ENCODE results near the gene DDX52. TPM values are rescaled to one million over a fixed set of nuclear protein-coding genes. Genes with fewer than 3 reads are reported as not detected.
A peak's percentile ranks its signal among the peaks of the same experiment; 100 is the strongest.
"Not testable (repeated sequence)": the region's sequence is repeated elsewhere in the genome, so short reads cannot be mapped to it uniquely, and the experiment has no call there.

DDX52 gene
- total and polyA plus RNA-seq, 5 donors, result 8.7 to 16.5 (median 15.2) TPM

- H3K27ac ChIP-seq (ENCODE audit: low read length), result no peak overlapping the region
- 89% methylated on average over 1 of the region's 1 CpG for WGBS
- no peaks in the 10 kb centered on the region for H3K4me1 ChIP-seq (ENCODE audit: control insufficient read depth, insufficient read depth, low read length)
- H3K27me3 ChIP-seq (ENCODE audit: control insufficient read depth, insufficient read depth), result no peaks in the 10 kb centered on the region
- H3K9me3 ChIP-seq (ENCODE audit: control insufficient read depth, low read length), result no peaks in the 10 kb centered on the region
- ATAC-seq (no peak), DNase-seq (no peak)
- H3K4me3 ChIP-seq (ENCODE audit: low read length), result no peak overlapping the region
- intact Hi-C loops (cut with DNase I), result no loop called here
Observed at GRCh38 chr17:37610971-37611370, 32.3 kb downstream of the DDX52 start.

DNA sequence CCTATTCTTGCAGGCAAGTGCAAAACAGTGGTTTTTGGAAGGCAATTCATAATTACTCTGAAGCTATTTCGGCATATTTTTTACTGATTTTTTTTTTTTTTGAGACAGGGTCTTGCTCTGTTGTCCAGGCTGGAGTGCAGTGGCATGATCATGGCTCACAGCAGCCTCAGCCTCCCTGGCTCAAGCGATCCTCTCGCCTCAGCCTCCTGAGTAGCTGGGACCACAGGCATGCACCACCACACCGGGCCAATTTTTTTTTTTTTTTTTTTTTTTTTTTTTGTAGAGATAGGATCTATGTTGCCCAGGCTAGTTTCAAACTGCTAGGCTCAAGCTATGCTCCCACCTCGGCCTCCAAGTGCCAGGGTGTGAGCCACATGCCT lies 33.2 kb downstream of the DDX52 start:
- H3K4me1 ChIP-seq (ENCODE audit: control insufficient read depth, insufficient read depth, low read length); intact Hi-C loops (cut with DNase I); H3K27me3 ChIP-seq (ENCODE audit: control insufficient read depth, insufficient read depth); H3K27ac ChIP-seq (ENCODE audit: low read length); H3K9me3 ChIP-seq (ENCODE audit: control insufficient read depth, low read length); ATAC-seq: not testable (repeated sequence)
- peak overlapping the region; percentile 85 for H3K4me3 ChIP-seq (ENCODE audit: low read length)
- WGBS, result 88% methylated on average over 5 of the region's 5 CpGs
- DNase-seq, result peak in 1 of 3 donors; percentile 55

GRCh38 chr17:37609170-37610040 lies 33.8 kb downstream of the DDX52 start, which contains the start of gene SYNRG:
SYNRG (minus strand) TSS chr17:37609418; CDS start chr17:37609355, 63 bp downstream.
- intact Hi-C loops (cut with DNase I), result no loop called here
- WGBS, result 2% methylated on average over 60 of the region's 60 CpGs
- Histone ChIP-seq H3K27me3 (ENCODE audit: control insufficient read depth, insufficient read depth) (no peaks in the 10 kb centered on the region), H3K4me3 (ENCODE audit: low read length) (peak within 1 kb of the TSS; percentile 85), H3K27ac (ENCODE audit: low read length) (peak within 1 kb of the TSS; percentile 66), H3K4me1 (ENCODE audit: control insufficient read depth, insufficient read depth, low read length) (peaks cover 2% of the 10 kb centered on the region), H3K9me3 (ENCODE audit: control insufficient read depth, low read length) (no peaks in the 10 kb centered on the region)
- DNase-seq (peak; percentile 98 to 99 (median 98)), ATAC-seq (peak; percentile 99)

GRCh38 chr17:37608351-37609169 lies 34.7 kb downstream of the DDX52 start:
- ATAC-seq (peak; percentile 42 to 63), DNase-seq (no peak)
- H3K27ac ChIP-seq (ENCODE audit: low read length), result peak overlapping the region; percentile 66
- H3K4me1 ChIP-seq (ENCODE audit: control insufficient read depth, insufficient read depth, low read length), result peaks cover 2% of the 10 kb centered on the region
- intact Hi-C loops (cut with DNase I), result no loop called here
- peak overlapping the region; percentile 85 for H3K4me3 ChIP-seq (ENCODE audit: low read length)
- no peaks in the 10 kb centered on the region for H3K9me3 ChIP-seq (ENCODE audit: control insufficient read depth, low read length)
- under 1% methylated on average over 26 of the region's 26 CpGs for WGBS
- no peaks in the 10 kb centered on the region for H3K27me3 ChIP-seq (ENCODE audit: control insufficient read depth, insufficient read depth)

DNA sequence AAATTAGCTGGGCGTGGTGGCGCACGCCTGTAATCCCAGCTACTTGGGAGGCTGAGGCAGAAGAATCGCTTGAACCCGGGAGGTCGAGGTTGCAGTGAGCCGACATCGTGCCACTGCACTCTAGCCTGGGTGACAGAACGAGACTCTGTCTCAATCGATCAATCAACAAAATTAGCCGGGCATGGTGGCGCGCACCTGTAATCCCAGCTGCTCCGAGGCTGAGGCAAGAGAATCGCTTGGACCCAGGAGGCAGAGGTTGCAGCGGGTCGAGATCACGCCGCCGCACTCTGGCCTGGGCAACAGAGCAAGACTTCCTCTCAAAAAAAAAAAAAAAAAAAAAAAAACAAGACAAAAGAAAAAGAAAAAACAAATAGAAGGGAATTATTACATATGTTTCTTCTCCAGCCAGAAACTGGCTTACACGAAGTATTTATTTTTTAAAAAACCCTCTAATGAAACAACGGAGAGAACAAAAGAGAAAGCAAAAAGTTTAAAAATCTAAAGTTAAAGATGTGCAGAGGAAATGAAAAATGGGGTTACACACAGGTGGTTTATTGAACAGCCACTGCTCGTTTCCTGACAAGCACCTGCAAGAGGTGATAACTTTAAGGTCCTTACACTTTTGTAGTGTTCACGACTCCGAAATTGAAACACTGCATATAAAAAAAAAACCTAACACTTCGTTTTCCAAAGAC lies 35.5 kb downstream of the DDX52 start:
- no peak overlapping the region for H3K27ac ChIP-seq (ENCODE audit: low read length)
- peak overlapping the region; percentile 85 for H3K4me3 ChIP-seq (ENCODE audit: low read length)
- DNase-seq, result peak in 2 of 3 donors; percentile 49 to 57
- no peaks in the 10 kb centered on the region for H3K27me3 ChIP-seq (ENCODE audit: control insufficient read depth, insufficient read depth)
- no peaks in the 10 kb centered on the region for H3K9me3 ChIP-seq (ENCODE audit: control insufficient read depth, low read length)
- intact Hi-C loops (cut with DNase I), result no loop called here
- ATAC-seq, result no peak
- H3K4me1 ChIP-seq (ENCODE audit: control insufficient read depth, insufficient read depth, low read length), result peaks cover 2% of the 10 kb centered on the region
- WGBS, result 72% methylated on average over 26 of the region's 26 CpGs

- intact Hi-C loops (cut with DNase I), result no loop called here
- ATAC-seq (no peak), DNase-seq (no peak)
- Histone ChIP-seq H3K27ac (ENCODE audit: low read length) (no peak overlapping the region), H3K9me3 (ENCODE audit: control insufficient read depth, low read length) (no peaks in the 10 kb centered on the region), H3K27me3 (ENCODE audit: control insufficient read depth, insufficient read depth) (no peaks in the 10 kb centered on the region), H3K4me3 (ENCODE audit: low read length) (no peak overlapping the region), H3K4me1 (ENCODE audit: control insufficient read depth, insufficient read depth, low read length) (peaks cover 2% of the 10 kb centered on the region)
- WGBS, result 73% methylated on average over 7 of the region's 7 CpGs
Observed at GRCh38 chr17:37605813-37606505, 37.3 kb downstream of the DDX52 start.

GRCh38 chr17:37605081-37605480 lies 38.2 kb downstream of the DDX52 start:
- Histone ChIP-seq H3K4me3 (ENCODE audit: low read length) (no peak overlapping the region), H3K27me3 (ENCODE audit: control insufficient read depth, insufficient read depth) (no peaks in the 10 kb centered on the region), H3K9me3 (ENCODE audit: control insufficient read depth, low read length) (no peaks in the 10 kb centered on the region), H3K27ac (ENCODE audit: low read length) (no peak overlapping the region), H3K4me1 (ENCODE audit: control insufficient read depth, insufficient read depth, low read length) (peaks cover 2% of the 10 kb centered on the region)
- 81% methylated on average over 4 of the region's 4 CpGs for WGBS
- ATAC-seq (no peak), DNase-seq (no peak)
- intact Hi-C loops (cut with DNase I), result no loop called here

- Histone ChIP-seq H3K9me3 (ENCODE audit: control insufficient read depth, low read length) (no peaks in the 10 kb centered on the region), H3K27ac (ENCODE audit: low read length) (no peak overlapping the region), H3K4me3 (ENCODE audit: low read length) (no peak overlapping the region), H3K27me3 (ENCODE audit: control insufficient read depth, insufficient read depth) (no peaks in the 10 kb centered on the region), H3K4me1 (ENCODE audit: control insufficient read depth, insufficient read depth, low read length) (peaks cover 2% of the 10 kb centered on the region)
- intact Hi-C loops (cut with DNase I), result no loop called here
- DNase-seq (no peak), ATAC-seq (no peak)
- WGBS, result 80% methylated on average over 6 of the region's 6 CpGs
Observed at GRCh38 chr17:37604556-37604955, 38.7 kb downstream of the DDX52 start.

- no peaks in the 10 kb centered on the region for H3K4me1 ChIP-seq (ENCODE audit: control insufficient read depth, insufficient read depth, low read length)
- ATAC-seq (no peak), DNase-seq (no peak)
- intact Hi-C loops (cut with DNase I), result no loop called here
- no peak overlapping the region for H3K27ac ChIP-seq (ENCODE audit: low read length)
- 88% methylated on average over 2 of the region's 2 CpGs for WGBS
- no peaks in the 10 kb centered on the region for H3K27me3 ChIP-seq (ENCODE audit: control insufficient read depth, insufficient read depth)
- no peak overlapping the region for H3K4me3 ChIP-seq (ENCODE audit: low read length)
- no peaks in the 10 kb centered on the region for H3K9me3 ChIP-seq (ENCODE audit: control insufficient read depth, low read length)
Observed at GRCh38 chr17:37598145-37598544, 45.1 kb downstream of the DDX52 start.

DNA sequence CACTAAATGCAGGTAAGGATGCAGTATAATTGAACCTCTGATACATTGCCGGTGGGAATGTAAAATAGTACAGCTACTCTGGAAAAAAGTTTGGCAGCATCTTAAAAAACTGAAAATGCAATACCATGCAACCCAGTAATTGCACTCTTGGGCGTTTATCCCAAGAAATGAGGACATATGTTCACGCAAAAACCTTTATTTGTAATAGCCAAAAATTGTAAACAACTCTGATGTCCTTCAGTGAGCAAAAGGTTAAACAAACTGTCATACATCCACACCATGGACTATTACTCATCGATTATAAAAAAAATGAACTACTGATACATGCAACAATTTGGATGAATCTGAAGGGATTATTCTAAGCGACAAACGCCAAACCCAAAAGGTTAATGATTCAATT lies 51.0 kb downstream of the DDX52 start:
- Histone ChIP-seq H3K4me1 (ENCODE audit: control insufficient read depth, insufficient read depth, low read length) (no peaks in the 10 kb centered on the region), H3K27me3 (ENCODE audit: control insufficient read depth, insufficient read depth) (no peaks in the 10 kb centered on the region), H3K4me3 (ENCODE audit: low read length) (no peak overlapping the region), H3K27ac (ENCODE audit: low read length) (no peak overlapping the region), H3K9me3 (ENCODE audit: control insufficient read depth, low read length) (no peaks in the 10 kb centered on the region)
- intact Hi-C loops (cut with DNase I), result no loop called here
- DNase-seq, result no peak
- WGBS, result 80% methylated on average over 6 of the region's 6 CpGs
- ATAC-seq, result no peak
